Measurements from ENCODE around the gene NFKBIB. TPM values are rescaled to one million over a fixed set of nuclear protein-coding genes. Genes with fewer than 3 reads are reported as not detected.
"Not testable (repeated sequence)": the region's sequence is repeated elsewhere in the genome, so short reads cannot be mapped to it uniquely, and the experiment has no call there.

NFKBIB gene
- polyA plus RNA-seq, 4 donors = 5.1 to 12.9 (median 7.1) TPM

DNA sequence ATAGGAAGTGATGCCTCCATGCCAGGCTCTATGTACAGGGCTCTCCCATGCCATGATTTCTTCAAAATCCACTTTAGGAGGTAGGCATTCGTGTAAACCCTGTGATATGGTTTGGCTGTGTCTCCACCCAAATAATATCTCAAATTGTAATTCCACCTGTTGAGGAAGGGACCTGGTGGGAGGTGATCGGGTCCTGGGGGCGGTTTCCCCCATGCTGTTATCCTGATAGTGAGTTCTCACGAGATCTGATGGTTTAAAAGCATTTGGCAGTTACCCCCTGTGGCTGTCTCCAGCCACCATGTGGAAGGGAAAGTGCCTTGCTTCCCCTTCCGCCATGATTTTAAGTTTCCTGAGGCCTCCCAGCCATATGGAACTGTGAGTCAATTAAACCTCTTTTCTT, 22.7 kb downstream of the NFKBIB start:
- DNase-seq (ENCODE audit: low read depth in 4 of 4, low spot score in 3 of 4) = no peak

DNA sequence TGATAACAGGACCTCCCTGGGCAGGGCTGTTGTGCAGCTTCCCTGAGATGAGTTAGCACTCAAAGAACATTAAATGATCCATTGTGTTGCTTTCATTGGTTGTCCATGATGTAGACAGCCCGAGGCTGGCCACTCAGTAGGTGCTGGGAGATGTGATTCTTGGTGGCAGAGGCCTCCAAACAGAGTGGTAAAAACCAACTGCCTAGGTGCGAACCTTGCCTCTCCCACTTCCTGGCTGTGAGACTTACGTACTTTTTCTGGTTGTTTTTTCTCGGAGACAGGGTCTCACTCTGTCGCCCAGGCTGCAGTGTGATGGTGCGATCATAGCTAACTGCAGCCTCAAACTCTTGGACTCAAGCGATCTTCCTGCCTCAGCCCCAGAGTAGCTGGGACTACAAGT, 24.6 kb downstream of the NFKBIB start:
- no peak for DNase-seq (ENCODE audit: low read depth in 4 of 4, low spot score in 3 of 4)

DNA sequence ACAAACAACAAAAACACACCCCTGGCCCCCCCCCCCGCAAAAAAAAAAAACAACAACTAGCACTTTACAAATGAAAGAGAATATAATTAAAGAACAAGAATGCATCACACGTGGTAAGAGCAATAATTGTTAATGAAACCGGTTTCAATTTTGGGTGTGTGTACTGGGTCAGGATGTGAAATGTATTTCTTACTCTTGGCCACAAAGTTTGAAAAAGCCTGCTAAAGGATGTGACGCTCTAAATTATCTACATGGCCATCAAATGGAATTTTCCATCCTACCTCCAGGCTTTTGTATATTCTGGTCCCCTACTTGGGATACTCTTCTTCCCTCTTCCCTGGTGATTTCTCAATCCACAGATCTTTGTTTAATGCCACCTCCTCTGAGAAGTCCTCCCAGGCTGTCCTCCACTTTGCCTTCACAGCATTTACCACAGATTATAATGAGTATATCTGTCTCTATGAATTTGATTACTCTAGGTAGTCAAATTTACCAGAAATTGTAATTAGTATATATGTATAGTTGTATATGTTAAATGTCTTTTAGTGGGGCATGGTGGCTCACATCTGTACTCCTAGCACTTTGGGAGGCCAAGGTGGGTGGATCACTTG, 28.7 kb downstream of the NFKBIB start:
- no peak for DNase-seq (ENCODE audit: low read depth in 4 of 4, low spot score in 3 of 4)

DNA sequence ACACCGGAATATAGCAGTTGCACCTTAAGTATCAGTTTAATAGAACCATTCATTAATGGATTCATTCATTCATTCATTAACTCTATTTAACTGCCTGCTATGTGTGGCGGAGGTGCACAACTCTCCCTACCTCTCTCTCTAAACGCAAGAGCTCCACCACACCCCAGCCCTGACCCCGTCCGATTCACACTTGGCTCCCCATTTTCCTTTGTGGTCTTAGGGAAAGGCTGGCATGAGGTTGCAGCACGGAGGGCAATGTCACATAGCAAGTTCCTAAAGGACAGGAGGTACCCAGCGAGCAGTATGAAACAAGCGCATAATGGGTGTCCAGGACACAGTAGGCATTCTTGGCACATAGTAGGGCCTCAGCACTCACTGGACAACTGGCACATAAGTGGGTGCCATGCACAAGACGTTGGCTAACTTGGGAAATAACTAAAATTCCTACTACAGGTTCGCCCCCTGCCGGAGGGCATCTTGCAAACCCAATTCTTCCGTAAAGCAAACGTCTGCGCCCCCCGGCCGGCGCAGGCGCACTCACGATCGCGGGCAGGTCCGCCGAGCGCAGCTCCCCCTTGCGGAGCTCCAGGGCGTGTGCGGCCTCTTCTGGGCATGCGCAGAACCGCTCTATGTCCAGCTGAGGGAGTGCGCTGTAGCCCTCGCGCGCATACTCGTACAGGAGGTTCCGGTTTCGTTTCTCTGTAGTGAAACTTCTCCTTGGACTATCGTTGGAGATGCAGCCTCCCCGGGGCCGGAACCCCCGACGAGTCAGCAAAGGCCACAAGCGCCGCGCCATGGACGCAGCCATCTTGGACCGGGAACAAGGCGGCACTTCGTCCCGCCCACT, 30.4 kb downstream of the NFKBIB start, which contains the start of gene SARS2:
Gene SARS2, minus strand, starts transcription at position 835 of the 847 bp plus-strand sequence. Its CDS starts 27 bp downstream, at position 808.
- DNase-seq (ENCODE audit: low read depth in 4 of 4, low spot score in 3 of 4) = peak; percentile 29 to 88 (median 86)

DNA sequence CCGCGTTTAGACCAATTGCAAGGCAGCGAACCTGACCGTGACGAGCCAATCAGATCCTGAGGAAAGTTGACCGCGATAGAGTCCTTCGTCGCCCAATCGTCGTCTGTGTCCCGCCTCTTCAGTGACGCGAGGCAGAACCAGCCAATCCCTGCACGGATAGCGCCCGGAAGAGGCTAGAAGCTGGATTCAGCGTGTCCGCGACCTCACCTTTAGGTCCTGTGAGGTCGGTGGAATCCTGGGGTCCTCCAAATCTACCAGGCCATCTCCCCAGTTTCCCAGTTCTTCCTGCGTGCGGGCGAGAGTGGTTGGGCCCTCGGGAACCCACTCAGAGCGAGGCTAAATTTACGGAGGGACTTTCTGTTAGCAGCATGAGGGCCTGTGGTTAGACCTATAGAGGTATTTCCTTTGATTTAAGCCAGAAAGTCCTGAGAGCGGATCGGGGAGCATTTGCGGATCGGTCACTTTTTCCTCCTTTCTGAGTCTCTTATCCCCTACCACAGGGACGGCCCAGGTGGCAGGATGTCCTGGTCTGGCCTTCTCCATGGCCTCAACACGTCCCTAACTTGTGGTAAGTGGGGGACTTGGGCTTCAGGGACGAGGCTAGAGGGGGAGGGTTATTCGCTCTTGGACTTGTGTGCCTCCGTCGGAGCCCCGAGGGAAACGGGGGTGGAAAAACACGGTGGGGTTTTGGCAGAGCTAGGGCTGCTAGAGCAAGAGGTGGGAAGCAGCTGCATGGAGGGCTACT, 31.2 kb downstream of the NFKBIB start, which contains the start of gene MRPS12:
Gene MRPS12, plus strand, starts transcription at position 169 of the 745 bp plus-strand sequence. Its CDS starts 351 bp downstream, at position 520.
- peak; percentile 99 for DNase-seq (ENCODE audit: low read depth in 4 of 4, low spot score in 3 of 4)

DNA sequence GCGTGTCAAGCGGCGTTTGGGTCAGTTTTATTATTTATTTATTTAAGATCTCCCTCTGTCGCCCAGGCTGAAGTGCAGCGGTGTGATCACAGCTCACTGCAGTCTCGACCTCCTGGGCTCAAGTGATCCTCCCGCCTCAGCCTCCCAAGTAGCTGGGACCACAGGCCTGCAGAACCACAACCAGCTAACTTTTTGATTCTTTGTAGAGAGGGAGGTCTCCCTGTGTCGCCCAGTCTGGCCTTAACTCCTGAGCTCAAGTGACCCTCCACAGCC, 31.7 kb downstream of the NFKBIB start:
- DNase-seq (ENCODE audit: low read depth in 4 of 4, low spot score in 3 of 4) = no peak

DNA sequence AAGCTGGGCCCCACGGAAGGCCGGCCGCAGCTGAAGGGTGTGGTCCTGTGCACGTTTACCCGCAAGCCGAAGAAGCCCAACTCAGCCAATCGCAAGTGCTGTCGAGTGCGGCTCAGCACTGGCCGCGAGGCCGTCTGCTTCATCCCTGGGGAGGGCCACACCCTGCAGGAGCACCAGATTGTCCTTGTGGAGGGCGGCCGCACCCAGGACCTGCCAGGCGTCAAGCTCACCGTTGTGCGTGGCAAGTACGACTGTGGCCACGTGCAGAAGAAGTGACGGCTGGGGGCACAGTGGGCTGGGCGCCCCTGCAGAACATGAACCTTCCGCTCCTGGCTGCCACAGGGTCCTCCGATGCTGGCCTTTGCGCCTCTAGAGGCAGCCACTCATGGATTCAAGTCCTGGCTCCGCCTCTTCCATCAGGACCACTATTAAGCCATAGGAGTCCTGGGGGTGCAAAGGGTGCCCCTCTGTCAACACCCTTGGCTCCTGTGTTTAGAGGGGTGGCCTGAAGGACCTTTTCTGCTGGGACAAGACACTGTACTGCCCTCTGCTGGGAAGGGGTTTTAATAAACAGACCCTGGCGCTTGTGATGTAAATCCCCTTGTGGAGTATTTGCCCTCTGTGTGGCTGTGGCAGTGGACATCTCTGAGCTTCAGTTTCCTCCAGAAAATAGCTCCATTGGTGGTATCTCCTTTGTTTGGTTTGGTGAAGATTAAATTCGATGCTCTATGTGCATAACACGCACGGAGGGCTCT, 32.8 kb downstream of the NFKBIB start:
- DNase-seq (ENCODE audit: low read depth in 4 of 4, low spot score in 3 of 4) = no peak

DNA sequence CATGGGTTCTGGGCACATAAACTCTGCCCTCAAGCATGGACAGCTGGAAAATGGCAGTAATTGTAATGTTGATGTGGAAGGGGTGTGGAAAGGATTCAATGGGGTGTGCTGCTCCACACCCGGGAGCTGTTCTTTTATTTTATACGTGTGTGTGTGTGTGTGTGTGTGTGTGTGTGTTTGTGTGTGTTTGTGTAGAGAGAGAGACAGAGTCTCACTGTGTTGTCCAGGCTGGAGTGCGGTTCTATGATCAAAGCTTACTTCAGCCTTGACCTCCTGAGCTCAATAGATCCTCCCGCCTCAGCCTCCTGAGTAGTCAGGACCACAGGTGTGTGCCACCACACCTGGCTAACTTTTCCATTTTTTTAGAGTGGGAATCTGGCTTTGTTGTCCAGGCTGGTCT, 33.8 kb downstream of the NFKBIB start:
- no peak for DNase-seq (ENCODE audit: low read depth in 4 of 4, low spot score in 3 of 4)

DNA sequence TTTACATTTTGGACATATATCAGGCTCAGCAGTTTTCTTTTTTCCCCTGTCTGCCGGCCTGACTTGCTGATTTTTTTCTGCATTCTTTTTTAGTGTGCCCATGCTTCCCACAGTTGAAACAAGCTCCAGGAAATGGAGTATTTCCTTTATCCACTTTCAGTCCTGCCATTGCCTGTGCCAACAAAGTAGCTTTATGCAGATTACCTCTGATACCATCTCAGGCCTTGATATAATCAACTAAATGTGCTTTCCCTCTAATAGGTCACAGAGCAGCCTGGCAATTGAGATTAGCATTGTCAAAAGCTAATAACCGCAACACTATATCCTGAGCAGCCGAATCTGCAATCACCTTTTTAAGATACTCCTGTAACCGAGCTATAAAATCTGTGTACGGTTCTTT, 40.2 kb downstream of the NFKBIB start:
- DNase-seq (ENCODE audit: low read depth in 4 of 4, low spot score in 3 of 4) = no peak

DNA sequence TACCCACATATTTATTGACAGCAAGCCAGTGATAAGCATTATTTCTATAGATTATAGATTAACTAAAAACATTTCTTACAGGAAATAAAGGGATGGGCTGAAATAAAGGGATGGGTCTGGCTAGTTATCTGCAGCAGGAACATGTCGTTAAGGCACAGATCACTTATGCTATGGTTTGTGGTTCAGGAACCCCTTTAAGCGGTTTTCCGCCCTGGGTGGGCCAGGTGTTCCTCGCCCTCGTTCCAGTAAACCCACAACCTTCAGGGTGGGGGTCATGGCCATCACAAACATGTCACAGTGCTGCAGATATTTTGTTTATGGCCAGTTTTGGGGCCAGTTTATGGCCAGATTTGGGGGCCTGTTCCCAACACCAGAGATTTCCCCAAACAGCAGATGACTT, 41.7 kb downstream of the NFKBIB start:
- not testable (repeated sequence) for DNase-seq (ENCODE audit: low read depth in 4 of 4, low spot score in 3 of 4)

DNA sequence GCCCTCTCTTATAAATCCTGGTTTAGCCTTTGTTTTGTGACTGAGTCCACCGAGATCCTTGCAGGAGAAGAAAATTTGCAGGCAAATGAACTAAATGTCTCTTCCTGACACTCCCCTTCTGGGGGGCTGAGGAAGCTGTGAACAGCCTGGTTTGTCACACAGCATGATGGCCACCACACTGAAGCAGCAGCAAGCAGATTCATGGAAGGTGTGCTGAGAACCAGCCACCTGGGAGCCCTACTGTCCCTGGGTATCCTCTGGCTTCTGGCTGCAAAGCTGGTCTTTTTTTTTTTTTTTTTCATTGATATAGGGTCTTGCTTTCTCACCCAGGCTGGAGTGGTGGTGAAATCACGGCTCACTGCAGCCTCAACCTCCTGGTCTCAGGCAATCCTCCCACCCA, 42.2 kb downstream of the NFKBIB start:
- no peak for DNase-seq (ENCODE audit: low read depth in 4 of 4, low spot score in 3 of 4)

DNA sequence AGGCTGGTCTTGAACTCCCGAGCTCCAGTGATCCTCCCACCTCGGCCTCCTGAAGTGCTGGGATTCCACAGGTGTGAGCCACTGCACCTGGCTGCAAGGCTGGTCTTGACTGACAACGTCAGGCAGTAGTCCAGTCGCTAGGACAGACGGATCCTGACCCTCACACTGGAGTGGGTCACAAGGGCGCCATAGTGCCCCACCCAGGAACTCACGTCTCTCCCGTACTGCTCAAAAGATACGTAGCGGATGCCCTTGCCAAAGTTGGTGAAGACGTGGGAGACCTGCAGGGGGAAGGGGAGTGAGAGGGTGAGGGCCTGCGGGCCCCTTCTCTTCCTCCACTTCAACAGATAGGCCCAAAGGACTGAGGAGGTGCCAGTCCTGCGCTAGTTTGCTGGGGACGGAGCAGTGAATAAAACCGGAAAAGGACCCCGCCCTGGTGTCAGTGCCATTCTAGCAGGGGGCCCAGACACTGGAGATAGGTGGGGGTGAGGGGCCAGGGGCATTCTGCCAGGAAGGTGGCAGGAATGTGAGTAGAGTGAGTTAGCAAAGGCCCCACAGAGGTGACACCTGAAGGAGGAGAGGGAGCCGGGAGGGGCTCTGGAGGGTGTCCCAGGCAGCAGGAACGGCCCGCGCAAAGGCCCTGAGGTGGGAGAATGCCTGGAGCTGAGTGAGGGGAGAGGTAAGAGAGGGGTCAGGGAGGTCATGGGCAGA, 42.9 kb downstream of the NFKBIB start:
- DNase-seq (ENCODE audit: low read depth in 4 of 4, low spot score in 3 of 4) = no peak

DNA sequence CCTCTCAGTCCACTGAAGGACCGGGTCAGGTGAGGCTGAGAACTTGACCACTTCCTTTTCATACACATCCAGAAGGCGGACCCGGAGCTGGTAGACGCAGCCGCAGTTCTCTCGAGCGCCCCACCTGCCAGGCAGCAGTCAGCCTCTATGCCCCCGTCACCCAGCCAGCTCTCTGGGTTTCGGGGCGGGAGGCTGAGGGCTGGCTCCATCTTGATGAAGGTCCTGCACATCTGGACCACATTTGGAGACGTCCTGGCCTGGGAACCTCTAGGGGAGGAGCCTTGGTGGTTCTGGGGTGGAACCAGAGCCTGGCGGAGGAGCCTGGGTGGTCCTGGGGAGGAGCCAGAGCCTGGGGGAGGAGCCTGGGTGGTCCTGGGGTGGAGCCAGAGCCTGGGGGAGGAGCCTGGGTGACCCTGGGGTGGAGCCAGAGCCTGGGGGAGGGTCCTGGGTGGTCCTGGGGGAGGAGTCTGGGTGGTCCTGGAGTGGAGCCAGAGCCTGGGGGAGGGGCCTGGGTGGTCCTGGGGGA, 45.3 kb downstream of the NFKBIB start:
- no peak for DNase-seq (ENCODE audit: low read depth in 4 of 4, low spot score in 3 of 4)

DNA sequence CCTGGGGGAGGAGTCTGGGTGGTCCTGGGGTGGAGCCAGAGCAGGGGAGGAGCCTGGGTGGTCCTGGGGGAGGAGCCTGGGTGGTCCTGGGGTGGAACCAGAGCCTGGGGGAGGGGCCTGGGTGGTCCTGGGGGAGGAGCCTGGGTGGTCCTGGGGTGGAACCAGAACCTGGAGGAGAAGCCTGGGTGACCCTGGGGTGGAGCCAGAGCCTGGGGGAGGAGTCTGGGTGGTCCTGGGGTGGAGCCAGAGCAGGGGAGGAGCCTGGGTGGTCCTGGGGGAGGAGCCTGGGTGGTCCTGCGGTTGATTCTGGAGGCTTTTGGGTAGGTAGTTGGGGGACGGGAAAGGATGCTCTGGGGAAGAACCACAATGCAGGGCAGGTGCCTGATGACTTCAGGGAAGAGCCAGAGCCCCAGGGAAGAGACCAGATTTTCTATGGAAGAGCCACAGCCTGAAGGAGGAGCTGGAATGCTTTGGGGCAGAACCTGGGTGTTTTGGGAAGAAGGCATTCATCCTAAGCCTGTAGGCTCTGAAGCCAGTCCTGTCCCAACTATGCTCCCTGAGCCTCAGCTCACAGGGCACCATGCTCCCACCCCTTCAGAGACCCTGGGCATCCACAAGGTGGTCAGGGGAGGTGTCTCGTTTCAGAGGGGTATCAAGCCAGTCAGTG, 45.9 kb downstream of the NFKBIB start:
- DNase-seq (ENCODE audit: low read depth in 4 of 4, low spot score in 3 of 4) = no peak

DNA sequence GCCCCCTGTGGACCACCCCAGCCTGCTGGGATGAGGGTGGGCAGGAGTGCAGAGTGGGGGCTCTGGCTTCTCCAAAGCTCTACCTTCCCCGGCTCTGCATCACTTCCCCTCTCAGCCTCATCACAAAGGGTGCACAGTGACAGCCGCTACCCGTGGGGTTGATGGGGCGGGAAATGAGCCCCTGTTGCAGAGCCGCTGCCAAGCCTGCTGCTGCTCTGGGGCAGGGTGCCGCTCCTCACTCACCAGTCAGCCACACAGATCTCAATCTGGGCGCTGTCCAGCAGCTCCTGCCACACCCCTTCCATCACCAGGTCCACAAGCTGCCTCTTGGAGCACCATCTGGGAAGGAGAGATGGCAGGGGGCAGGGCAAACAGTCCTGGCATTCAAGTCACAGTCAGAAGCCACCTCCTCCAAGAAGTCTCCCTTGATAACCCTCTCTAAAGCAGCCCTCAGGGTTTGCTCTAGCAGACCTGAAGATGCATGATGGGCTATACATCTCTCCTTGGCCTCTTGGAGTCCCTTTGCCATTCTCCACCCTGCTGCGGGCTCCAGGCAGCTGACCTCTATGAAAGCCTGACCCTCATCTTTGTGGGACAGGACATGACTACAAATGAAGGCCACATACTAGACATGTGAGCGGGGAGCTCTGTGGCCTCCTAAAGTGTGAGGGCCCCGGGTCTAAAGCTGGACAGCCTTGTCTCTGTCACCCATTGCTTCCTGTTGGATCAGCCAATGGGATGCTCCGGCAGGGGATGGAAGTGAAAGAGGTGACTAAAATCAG, 46.7 kb downstream of the NFKBIB start:
- DNase-seq (ENCODE audit: low read depth in 4 of 4, low spot score in 3 of 4) = no peak

DNA sequence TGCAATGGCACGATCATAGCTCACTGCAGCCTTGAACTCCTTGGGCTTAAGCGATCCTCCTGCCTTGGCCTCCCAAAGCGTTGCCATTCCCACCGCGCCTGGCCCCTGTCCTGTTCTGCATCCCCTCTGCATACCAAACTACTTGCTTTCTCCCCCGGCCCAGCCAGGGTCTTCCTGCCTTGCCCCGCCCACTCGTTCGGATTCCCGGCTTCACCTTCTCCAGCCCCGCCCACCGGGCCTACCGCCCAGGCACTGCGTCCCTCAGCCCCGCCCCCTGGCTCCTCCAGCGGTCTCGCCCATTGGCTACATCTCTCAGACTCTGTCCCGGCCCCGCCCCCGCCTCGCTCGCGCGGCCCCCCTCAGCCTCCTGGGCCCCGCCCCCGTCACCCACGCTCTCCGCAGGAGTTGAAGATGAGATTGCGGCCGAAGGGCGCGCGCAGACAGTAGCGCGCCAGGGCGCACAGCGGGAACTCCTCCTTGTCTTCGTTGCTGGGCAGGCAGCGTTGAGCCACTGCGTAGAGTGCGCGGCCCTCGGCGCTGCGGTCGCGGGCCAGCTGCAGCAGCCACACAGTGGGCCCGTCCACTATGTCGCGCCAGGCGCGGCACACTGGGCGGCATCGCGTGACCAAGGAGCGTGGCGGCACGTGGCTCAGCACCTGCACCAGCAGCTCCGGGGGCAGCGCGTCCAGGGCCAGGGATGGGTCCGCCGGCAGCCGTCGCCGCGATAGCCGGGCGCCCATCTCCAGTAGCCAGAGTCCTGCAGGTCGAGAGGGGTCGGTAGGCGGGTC, 50.0 kb downstream of the NFKBIB start:
- DNase-seq (ENCODE audit: low read depth in 4 of 4, low spot score in 3 of 4) = peak; percentile 55 to 75 (median 68)

DNA sequence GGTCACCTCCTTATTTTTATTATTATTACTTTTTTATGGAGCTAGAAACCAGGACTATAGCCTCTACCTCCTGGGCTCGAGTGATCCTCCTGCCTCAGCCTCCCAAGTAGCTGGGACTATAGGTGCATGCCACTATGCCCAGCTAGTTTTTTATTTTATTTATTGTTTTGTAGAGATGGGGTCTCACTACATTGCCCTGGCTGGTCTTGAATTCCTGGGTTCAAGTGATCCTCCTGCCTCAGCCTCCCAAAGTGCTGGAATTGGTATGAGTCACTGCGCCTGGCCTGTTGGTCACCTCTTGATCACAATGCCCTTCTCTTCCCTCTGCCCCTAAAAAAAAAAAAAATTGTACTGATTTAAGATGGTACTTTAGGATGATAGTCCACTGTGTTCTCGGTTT, 51.4 kb downstream of the NFKBIB start:
- no peak for DNase-seq (ENCODE audit: low read depth in 4 of 4, low spot score in 3 of 4)

Measured in left renal pelvis (tissue), 4 donors.